ENCODE measurements around the gene TH.

- no peak for TF ChIP-seq FOXP2 (optimal IDR thresholded peaks at IDR 0.05; ENCODE audit: control extremely low read depth, extremely low read length, insufficient read depth)
- TF ChIP-seq EZH2 (IDR thresholded peaks at IDR 0.05), result no peak
Measured at GRCh38 chr11:2215230-2215560, 43.6 kb upstream of the TH start.
